Stomach smooth muscle (tissue), 2 donors: ENCODE data around the gene IKBKG.
"Not testable (repeated sequence)": the region's sequence is repeated elsewhere in the genome, so short reads cannot be mapped to it uniquely, and the experiment has no call there.

Experiments
- H3K27ac ChIP-seq: one replicate; pipeline ENCODE4 v1.7.0; 2013; ENCODE audit warnings: mild to moderate bottlenecking, low read length, inconsistent platforms
- H3K27me3 ChIP-seq, 2 donors: one replicate each; pipeline ENCODE4 v1.7.0; 2013; ENCODE audit warnings: low read length in 2 of 2; ENCODE audit not compliant: insufficient read depth in 2 of 2, control insufficient read depth in 1 of 2
- H3K36me3 ChIP-seq, 2 donors: one replicate each; pipeline ENCODE4 v1.7.0; 2013; ENCODE audit warnings: low read length in 2 of 2; ENCODE audit not compliant: control insufficient read depth in 2 of 2, insufficient read depth in 2 of 2
- H3K4me1 ChIP-seq: one replicate; pipeline ENCODE4 v1.7.0; 2013; ENCODE audit warnings: low read length; ENCODE audit not compliant: control insufficient read depth, insufficient read depth
- H3K4me3 ChIP-seq, 2 donors: one replicate each; pipeline ENCODE4 v1.7.0; 2013; ENCODE audit warnings: low read length in 2 of 2
- H3K9ac ChIP-seq, 2 donors: one replicate each; pipeline ENCODE4 v1.7.0; 2013; ENCODE audit warnings: low read length in 2 of 2, mild to moderate bottlenecking in 1 of 2
- H3K9me3 ChIP-seq, 2 donors: one replicate each; pipeline ENCODE4 v1.7.0; 2013; ENCODE audit warnings: low read length in 2 of 2; ENCODE audit not compliant: control insufficient read depth in 2 of 2
- donor health status: healthy.
- donor health status: Pancreatic carcinoma.

Gene IKBKG

DNA sequence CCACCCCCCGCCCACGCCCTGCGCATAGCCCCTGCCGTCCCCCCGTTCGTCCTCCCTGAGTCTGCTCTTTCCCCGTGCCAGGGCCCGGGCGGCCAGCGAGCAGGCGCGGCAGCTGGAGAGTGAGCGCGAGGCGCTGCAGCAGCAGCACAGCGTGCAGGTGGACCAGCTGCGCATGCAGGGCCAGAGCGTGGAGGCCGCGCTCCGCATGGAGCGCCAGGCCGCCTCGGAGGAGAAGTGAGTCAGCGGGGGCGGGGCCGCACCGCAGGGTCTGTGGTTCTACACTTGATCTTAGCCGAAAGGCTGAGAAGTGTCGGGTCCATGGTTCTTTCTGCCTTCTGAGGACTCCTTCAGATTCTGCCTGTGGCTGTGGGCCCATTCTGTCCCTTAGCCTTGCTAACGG, 12.9 kb downstream of the IKBKG start:
- H3K4me3 ChIP-seq, H3K9ac ChIP-seq, H3K27me3 ChIP-seq, H3K27ac ChIP-seq, H3K36me3 ChIP-seq, H3K4me1 ChIP-seq, H3K9me3 ChIP-seq: not testable (repeated sequence)

DNA sequence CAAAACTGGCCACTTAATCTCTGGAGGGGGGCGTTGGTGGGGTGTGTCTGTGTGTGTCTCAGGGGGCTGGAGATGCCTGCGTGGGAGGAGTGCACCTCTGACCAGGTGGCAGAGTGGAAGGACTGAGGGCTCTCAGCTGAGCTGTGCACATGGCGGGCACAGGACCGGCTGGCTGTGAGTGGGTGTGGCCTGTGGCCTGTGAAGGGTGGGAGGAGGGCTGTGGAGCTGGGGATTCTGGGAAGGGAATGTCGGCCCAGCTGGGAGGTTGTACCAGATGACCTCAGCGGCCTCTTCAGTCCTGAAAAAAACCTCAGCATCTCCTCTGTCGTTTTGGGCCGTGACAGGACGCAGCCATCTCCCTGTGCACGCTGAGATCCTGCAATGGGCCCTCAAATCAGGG, 14.9 kb downstream of the IKBKG start:
- H3K27me3 ChIP-seq, H3K9me3 ChIP-seq, H3K36me3 ChIP-seq, H3K4me1 ChIP-seq, H3K9ac ChIP-seq, H3K4me3 ChIP-seq, H3K27ac ChIP-seq: not testable (repeated sequence)

- H3K36me3 ChIP-seq, H3K4me3 ChIP-seq, H3K27me3 ChIP-seq, H3K27ac ChIP-seq, H3K9ac ChIP-seq, H3K9me3 ChIP-seq, H3K4me1 ChIP-seq: not testable (repeated sequence)
Observed at GRCh38 chrX:154570361-154570760, 22.9 kb downstream of the IKBKG start.

DNA sequence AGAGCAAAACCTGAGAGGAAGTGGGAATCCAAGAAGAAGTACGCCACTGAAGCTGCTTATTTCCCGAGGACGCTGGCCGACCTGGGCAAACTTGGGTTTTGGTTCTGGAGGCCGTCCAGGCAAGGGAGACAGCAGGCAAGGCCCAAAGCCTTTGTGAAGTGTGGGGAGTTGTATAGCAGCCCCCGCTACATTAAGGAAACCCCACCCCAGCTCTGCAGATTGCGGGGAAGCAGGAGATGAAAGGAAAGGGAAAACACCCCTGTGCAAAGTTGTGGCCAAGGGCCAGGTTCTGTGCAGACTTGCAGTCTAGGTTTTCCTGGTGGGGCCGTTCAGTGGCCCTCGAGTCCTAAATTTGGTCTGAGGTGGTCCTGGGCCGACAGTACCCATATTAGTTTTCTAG, 25.6 kb downstream of the IKBKG start:
- H3K4me3 ChIP-seq: not testable (repeated sequence)

DNA sequence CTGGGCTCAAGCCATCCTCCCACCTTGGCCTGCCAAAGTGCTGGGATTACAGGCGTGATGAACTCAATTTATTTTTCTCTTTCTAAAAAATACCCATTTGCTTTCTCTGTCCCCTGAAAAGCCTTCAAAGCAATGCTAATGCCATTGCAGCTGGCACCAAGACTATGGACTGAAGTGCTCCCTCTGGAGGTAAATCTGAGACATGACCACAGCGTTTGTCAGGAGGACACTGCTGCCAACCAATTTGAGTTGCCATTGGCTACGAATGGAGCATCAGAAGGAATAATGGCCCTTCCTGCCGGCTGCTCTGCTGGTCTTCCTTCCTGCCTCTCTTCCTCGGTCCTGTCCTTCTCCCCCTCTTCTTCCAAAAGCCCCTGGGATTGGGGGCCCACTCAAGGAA, 27.7 kb downstream of the IKBKG start:
- not testable (repeated sequence) for H3K36me3 ChIP-seq, H3K27me3 ChIP-seq, H3K4me1 ChIP-seq, H3K4me3 ChIP-seq, H3K27ac ChIP-seq, H3K9ac ChIP-seq, H3K9me3 ChIP-seq

More for the DNA sequence above, 25.6 kb downstream of the IKBKG start:
- not testable (repeated sequence) for H3K4me1 ChIP-seq, H3K27ac ChIP-seq, H3K27me3 ChIP-seq, H3K36me3 ChIP-seq, H3K9me3 ChIP-seq, H3K9ac ChIP-seq

- H3K27me3 ChIP-seq, H3K36me3 ChIP-seq, H3K27ac ChIP-seq: not testable (repeated sequence)
Observed at GRCh38 chrX:154582994-154583393, 35.6 kb downstream of the IKBKG start.

GRCh38 chrX:154584585-154585183, 37.3 kb downstream of the IKBKG start, which contains the start of gene CTAG1A:
Gene CTAG1A (plus strand): TSS chrX:154585133. CDS start chrX:154585207, 74 bp downstream.
- H3K4me1 ChIP-seq: not testable (repeated sequence)

More at GRCh38 chrX:154582994-154583393, 35.6 kb downstream of the IKBKG start:
- not testable (repeated sequence) for H3K9ac ChIP-seq, H3K9me3 ChIP-seq, H3K4me1 ChIP-seq, H3K4me3 ChIP-seq

GRCh38 chrX:154590415-154590814, 43.0 kb downstream of the IKBKG start:
- not testable (repeated sequence) for H3K9ac ChIP-seq, H3K4me3 ChIP-seq, H3K9me3 ChIP-seq, H3K27ac ChIP-seq, H3K4me1 ChIP-seq, H3K36me3 ChIP-seq
- H3K27me3 ChIP-seq: peaks cover 0 to 10% of the 10 kb centered on the region in 2 donors

More at GRCh38 chrX:154584585-154585183, 37.3 kb downstream of the IKBKG start, which contains the start of gene CTAG1A:
- not testable (repeated sequence) for H3K4me3 ChIP-seq, H3K36me3 ChIP-seq, H3K9ac ChIP-seq, H3K27ac ChIP-seq, H3K27me3 ChIP-seq, H3K9me3 ChIP-seq

DNA sequence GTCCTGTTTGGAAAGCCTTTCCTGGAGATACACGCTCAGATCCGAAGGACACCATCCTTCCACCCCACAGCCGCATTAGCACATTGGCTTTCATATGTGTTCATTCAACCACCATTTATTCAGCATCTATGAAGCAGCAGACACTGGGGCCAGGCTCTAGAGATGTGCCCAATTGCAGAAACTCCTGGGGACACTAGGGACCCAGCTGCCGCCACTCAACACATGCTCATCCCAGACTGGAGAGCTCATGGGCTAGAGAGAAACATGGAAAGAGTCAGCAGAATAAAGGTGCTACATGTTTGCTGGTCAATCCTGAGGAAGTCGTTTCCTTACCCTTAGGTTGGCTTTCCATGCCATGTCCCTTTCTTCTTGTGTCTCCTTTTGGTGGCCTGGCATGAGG, 45.1 kb downstream of the IKBKG start:
- Histone ChIP-seq H3K4me1 (no peaks in the 10 kb centered on the region), H3K9ac (no peak overlapping the region), H3K9me3 (peaks cover 0 to 3% of the 10 kb centered on the region in 2 donors), H3K36me3 (no peaks in the 10 kb centered on the region), H3K27ac (no peak overlapping the region), H3K27me3 (peaks cover 0 to 13% of the 10 kb centered on the region in 2 donors), H3K4me3 (no peak overlapping the region)

GRCh38 chrX:154593201-154593600, 45.8 kb downstream of the IKBKG start:
- peaks cover 0 to 3% of the 10 kb centered on the region in 2 donors for H3K9me3 ChIP-seq
- H3K36me3 ChIP-seq: no peaks in the 10 kb centered on the region

DNA sequence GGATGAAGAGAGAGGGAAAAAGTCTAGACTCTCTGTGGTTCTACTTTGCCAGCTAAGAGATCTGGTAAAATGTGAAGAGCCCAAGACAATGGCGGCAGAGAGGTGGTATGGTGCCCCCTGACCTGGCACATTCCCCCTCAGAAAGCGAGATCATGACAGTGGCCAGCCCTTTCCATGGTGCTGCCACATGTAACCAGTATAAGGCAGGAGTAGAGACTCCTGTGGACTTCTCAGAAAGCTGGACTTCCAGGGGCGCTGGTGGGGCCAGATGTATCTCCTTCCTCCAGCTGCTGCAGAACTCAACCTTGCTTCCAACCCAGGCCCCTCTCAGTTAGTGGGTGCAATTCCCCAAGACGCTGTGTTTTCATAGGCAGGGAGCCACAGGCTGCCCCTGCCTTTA, 47.1 kb downstream of the IKBKG start:
- H3K36me3 ChIP-seq: no peaks in the 10 kb centered on the region
- H3K4me3 ChIP-seq: no peak overlapping the region
- no peak overlapping the region for H3K9ac ChIP-seq
- H3K27ac ChIP-seq: no peak overlapping the region
- H3K9me3 ChIP-seq: peaks cover 0 to 3% of the 10 kb centered on the region in 2 donors
- H3K4me1 ChIP-seq: no peaks in the 10 kb centered on the region
- H3K27me3 ChIP-seq: peaks cover 0 to 13% of the 10 kb centered on the region in 2 donors

More at GRCh38 chrX:154593201-154593600, 45.8 kb downstream of the IKBKG start:
- Histone ChIP-seq H3K4me3 (no peak overlapping the region), H3K4me1 (no peaks in the 10 kb centered on the region), H3K27ac (no peak overlapping the region), H3K27me3 (peaks cover 0 to 13% of the 10 kb centered on the region in 2 donors), H3K9ac (no peak overlapping the region)
